DMS 273 (cell line): Measurements from ENCODE around the gene TRPM4.
"Not testable (repeated sequence)": the region's sequence is repeated elsewhere in the genome, so short reads cannot be mapped to it uniquely, and the experiment has no call there.

ENCODE experiments used
- DNase-seq: peaks from one replicate; lab custom pipeline; 2025; ENCODE audit not compliant: unreplicated experiment; lab: John Stamatoyannopoulos, UW

TRPM4 gene

GRCh38 chr19:49150106-49150943, 7.3 kb upstream of the TRPM4 start:
- DNase-seq = peak; percentile 97

DNA sequence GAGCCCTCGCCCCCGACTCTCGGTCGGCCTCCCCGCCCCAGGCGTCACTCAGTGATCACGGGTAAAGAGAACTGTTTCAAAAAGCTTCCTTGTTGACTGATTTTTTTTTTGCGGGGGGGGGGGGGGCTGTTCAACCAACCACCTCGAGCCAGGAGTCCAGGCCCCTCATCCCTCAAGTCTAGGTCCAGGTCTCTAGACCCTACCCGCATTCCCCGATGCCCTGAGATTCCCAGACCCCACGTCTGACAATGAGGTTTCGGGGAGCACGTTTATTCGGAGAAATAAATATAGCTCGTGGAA, 6.7 kb upstream of the TRPM4 start:
- no peak for DNase-seq

GRCh38 chr19:49151267-49152118, 6.1 kb upstream of the TRPM4 start:
- peak; percentile 96 for DNase-seq

- DNase-seq = peak; percentile 57
Observed at GRCh38 chr19:49152119-49152550, 5.5 kb upstream of the TRPM4 start.

DNA sequence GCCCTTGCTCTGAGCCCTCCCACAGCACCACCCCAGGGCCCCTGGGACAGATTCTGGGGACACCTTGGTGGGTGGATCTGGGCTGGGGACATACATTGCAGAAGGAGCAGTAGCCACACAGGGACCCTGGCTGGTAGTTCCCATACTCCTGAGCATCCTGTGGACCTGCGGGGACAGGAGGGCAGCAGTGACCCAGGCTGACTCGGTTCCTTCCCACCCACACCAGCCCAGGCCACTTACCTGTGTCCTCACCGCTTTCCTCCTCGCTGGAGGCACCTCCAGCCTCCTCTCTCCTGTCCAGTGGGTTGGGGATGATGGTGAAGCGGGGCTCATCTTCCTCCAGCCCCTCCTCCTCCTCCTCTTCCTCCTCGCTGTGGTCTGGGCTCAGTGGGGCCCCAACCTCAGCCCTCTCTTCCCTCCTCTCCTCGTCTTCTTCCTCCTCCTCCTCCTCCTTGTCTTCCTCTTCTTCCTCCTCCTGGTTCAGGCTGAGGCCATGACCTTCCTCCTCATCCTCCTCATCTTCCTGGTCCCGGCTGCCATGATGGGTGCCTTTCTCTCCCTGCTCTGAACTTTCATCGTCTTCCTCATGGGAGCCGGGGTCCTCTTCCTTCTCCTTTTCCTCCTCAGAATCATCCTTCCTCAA, 4.3 kb upstream of the TRPM4 start:
- no peak for DNase-seq

DNA sequence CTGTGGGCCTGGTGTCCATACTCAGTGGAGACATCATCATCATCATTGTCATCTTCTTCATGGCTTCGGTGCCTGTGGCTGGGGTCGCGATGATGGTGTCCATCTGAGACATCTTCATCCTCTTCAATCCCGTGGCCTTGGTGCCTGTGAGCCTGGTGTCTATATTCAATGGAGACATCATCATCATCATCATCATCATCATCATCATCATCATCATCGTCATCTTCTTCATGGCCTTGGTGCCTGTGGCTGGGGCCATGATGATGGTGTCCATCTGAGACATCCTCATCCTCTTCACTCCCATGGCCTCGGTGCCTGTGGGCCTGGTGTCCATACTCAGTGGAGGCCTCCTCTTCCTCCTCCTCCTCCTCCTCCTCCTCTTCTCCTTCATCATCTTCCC, 3.3 kb upstream of the TRPM4 start:
- DNase-seq = no peak

DNA sequence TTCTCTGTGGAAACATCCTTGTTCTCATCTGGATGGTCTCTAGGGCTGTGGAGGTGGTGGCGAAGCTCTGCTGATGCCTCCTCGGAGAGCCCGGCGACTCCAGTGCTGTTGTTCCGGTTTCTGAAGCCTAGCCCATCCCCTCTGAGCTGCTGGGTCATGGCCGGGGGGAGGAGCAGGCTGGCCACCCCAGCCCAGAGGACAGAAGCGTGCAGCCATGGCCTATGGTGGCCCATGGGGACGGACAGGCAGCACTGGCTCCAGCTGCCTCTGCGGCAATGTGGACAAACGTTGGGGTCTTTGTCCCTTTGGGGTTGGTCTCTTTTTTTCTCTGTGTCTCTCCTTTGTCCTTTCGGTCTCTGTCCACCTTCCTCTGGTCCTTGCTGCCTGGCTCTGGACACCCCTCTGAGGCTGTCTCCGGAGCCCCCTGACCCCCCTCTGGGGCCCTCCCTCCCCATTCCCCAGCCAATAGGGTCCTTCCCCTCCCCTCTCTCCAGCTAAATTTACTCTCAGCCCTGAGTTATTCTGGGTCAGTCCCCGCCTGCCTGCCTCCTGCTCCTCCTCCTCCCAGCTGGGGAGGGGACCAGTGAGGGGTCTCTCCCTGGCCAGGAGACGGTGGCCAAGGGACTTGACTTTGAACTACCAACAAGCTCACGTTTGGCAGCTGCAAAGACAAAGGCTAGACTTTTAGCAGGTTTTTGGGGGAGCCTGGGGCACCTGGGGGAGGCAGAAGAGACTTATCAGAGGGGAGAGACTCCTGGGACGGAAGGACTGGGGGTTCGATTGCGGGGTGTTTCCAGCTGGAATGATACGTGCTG, 2.4 kb upstream of the TRPM4 start, which contains the start of gene HRC:
Gene HRC, minus strand, starts transcription at position 392 of the 815 bp plus-strand sequence. Its CDS starts 159 bp downstream, at position 233.
- no peak for DNase-seq

- DNase-seq = peak; percentile 45
Observed at GRCh38 chr19:49155820-49156346, 1.7 kb upstream of the TRPM4 start.

GRCh38 chr19:49160450-49161189, 3.0 kb downstream of the TRPM4 start:
- no peak for DNase-seq

GRCh38 chr19:49161987-49162386, 4.4 kb downstream of the TRPM4 start:
- DNase-seq = no peak

DNA sequence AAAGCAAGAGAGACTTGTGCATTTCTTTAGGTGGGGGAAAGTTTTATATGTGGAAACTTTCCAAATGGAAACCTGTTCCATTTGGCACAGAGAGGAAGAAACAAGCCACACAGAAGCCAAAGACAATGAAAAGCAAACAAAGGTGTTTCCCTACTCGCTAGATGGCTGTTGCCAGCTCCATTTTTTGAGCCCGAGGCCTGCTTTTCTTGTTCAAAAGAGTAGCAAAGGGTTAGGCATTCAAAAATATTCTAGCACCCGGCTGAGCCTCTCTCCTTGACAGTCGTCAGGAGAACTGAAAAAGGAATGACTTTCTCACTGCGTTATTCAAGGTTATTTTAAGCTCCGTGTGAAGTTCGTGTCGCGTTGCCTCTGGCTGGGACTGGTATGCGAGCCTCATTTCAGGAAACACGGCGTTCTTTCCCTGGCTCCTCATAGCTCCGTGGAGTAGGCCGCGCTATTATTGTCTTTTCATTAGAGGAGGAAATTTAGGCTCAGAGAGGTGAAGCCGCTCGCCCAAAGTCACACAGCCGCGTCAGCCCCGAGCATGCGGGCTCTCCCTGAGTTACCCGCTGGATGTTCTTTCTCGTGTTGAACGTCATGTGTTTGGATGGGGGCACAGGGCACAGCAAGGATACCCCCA, 7.6 kb downstream of the TRPM4 start:
- DNase-seq = no peak

GRCh38 chr19:49165865-49166301, 8.3 kb downstream of the TRPM4 start:
- DNase-seq = no peak

DNA sequence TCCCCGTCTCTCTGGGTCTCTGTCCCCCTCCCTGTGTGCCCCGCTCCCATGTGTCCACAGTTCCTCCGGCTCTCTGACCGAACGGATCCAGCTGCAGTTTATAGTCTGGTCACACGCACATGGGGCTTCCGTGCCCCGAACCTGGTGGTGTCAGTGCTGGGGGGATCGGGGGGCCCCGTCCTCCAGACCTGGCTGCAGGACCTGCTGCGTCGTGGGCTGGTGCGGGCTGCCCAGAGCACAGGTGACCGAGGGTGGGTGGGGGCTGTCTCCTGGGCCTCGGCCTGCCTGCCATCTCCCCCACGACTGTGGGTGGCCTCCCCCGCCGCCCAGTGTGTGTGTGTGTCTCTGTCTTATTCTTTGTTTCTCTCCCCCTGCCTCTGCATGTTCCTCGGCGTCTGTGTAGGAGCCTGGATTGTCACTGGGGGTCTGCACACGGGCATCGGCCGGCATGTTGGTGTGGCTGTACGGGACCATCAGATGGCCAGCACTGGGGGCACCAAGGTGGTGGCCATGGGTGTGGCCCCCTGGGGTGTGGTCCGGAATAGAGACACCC, 10.3 kb downstream of the TRPM4 start:
- DNase-seq = no peak

GRCh38 chr19:49168421-49168820, 10.8 kb downstream of the TRPM4 start:
- DNase-seq = no peak

DNA sequence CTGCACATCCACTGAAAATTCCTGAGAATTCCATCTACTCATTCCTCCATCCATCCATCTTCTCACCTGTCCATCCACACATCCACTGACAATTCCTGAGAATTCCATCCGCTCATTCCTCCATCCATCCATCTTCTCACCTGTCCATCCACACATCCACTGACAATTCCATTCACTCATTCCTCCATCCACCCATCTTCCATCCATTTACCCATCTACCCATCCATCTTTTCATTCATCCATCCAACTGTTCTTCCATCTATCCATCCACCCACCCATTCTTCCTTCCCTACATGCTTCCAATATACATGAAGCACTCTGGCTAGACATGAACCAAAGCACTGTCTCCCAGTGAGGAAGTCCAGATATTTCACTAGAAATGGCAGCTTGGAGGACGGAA, 15.6 kb downstream of the TRPM4 start:
- no peak for DNase-seq

GRCh38 chr19:49180659-49181058, 23.1 kb downstream of the TRPM4 start:
- no peak for DNase-seq

GRCh38 chr19:49182010-49182847, 24.6 kb downstream of the TRPM4 start:
- DNase-seq = not testable (repeated sequence)

GRCh38 chr19:49182848-49183375, 25.3 kb downstream of the TRPM4 start:
- no peak for DNase-seq
